HG02759 (cell line): ENCODE results near the gene FAM200B.

Source experiments
- ATAC-seq: cut with Tn5 transposase; IDR thresholded peaks from one replicate; pipeline ENCODE4 v1.9.1; 2021; ENCODE audit warnings: mild to moderate bottlenecking, moderate library complexity; ENCODE audit not compliant: unreplicated experiment

FAM200B gene

GRCh38 chr4:15667006-15667405 lies 14.6 kb upstream of the FAM200B start:
- ATAC-seq = no peak

GRCh38 chr4:15668566-15669435 lies 12.8 kb upstream of the FAM200B start:
- no peak for ATAC-seq

GRCh38 chr4:15670576-15670975 lies 11.1 kb upstream of the FAM200B start:
- no peak for ATAC-seq

- no peak for ATAC-seq
These were observed 9.5 kb upstream of the FAM200B start for GRCh38 chr4:15672101-15672500.

- no peak for ATAC-seq
These were observed 8.3 kb upstream of the FAM200B start for GRCh38 chr4:15673337-15673736.

GRCh38 chr4:15674046-15674445 lies 7.6 kb upstream of the FAM200B start:
- no peak for ATAC-seq

- ATAC-seq = no peak
These were observed 6.7 kb upstream of the FAM200B start for GRCh38 chr4:15674926-15675325.

- ATAC-seq = no peak
These were observed 6.3 kb upstream of the FAM200B start for GRCh38 chr4:15675356-15675755.

- ATAC-seq = no peak
These were observed 5.6 kb upstream of the FAM200B start for GRCh38 chr4:15676039-15676438.

GRCh38 chr4:15676899-15677298 lies 4.7 kb upstream of the FAM200B start:
- ATAC-seq = no peak

- no peak for ATAC-seq
These were observed 4.1 kb upstream of the FAM200B start for GRCh38 chr4:15677507-15677988.

GRCh38 chr4:15681067-15681371 lies 608 bp upstream of the FAM200B start:
- ATAC-seq = no peak

GRCh38 chr4:15682242-15683142 lies 865 bp downstream of the FAM200B start:
- no peak for ATAC-seq

- no peak for ATAC-seq
These were observed 1.5 kb downstream of the FAM200B start for GRCh38 chr4:15683143-15683495.

- ATAC-seq = no peak
These were observed 2.9 kb downstream of the FAM200B start for GRCh38 chr4:15684498-15684897.

- ATAC-seq = no peak
These were observed 6.4 kb downstream of the FAM200B start for GRCh38 chr4:15688051-15688450.

- no peak for ATAC-seq
These were observed 7.9 kb downstream of the FAM200B start for GRCh38 chr4:15689540-15689939.

GRCh38 chr4:15690020-15690809 lies 8.6 kb downstream of the FAM200B start:
- ATAC-seq = no peak

- ATAC-seq = no peak
These were observed 9.9 kb downstream of the FAM200B start for GRCh38 chr4:15691346-15692135.

- no peak for ATAC-seq
These were observed 11.0 kb downstream of the FAM200B start for GRCh38 chr4:15692602-15693001.
